ENCODE measurements around the gene MTERF4.

- TF ChIP-seq CTCF (IDR thresholded peaks at IDR 0.05), result no peak
- no peak for TF ChIP-seq EZH2 (IDR thresholded peaks at IDR 0.05)
These were observed 39.2 kb upstream of the MTERF4 start for GRCh38 chr2:241141214-241141770.

All from neural progenitor cell (in vitro differentiated cells).